H9 (cell line): ENCODE measurements around the gene SSB. TPM values are rescaled to one million over a fixed set of nuclear protein-coding genes. Genes with fewer than 3 reads are reported as not detected.

ENCODE experiments used
- DNase-seq: peaks from one replicate; pipeline ENCODE4 v3.0.0-alpha.2; 2017
- H2AFZ ChIP-seq: one replicate; pipeline ENCODE4 v1.6.1; 2013; ENCODE audit warnings: mild to moderate bottlenecking, low read length, control low read depth, moderate library complexity
- H2AK5ac ChIP-seq: 2 replicates; pipeline ENCODE4 v1.6.1; 2013; ENCODE audit warnings: low read length, control low read depth, mixed read lengths; ENCODE audit not compliant: insufficient read length
- H2BK120ac ChIP-seq: one replicate; pipeline ENCODE4 v1.6.1; 2013; ENCODE audit warnings: low read depth, mild to moderate bottlenecking, low read length, control low read depth, inconsistent platforms; ENCODE audit not compliant: poor library complexity, severe bottlenecking
- H2BK12ac ChIP-seq: 2 replicates; pipeline ENCODE4 v1.6.1; 2013; ENCODE audit warnings: low read length, control low read depth, mixed read lengths, low read depth; ENCODE audit not compliant: insufficient read length
- H2BK15ac ChIP-seq: 2 replicates; pipeline ENCODE4 v1.6.1; 2013; ENCODE audit warnings: low read depth, low read length, control low read depth
- H2BK20ac ChIP-seq: one replicate; pipeline ENCODE4 v1.6.1; 2013; ENCODE audit warnings: low read depth, mild to moderate bottlenecking, low read length, control low read depth, inconsistent platforms; ENCODE audit not compliant: poor library complexity, severe bottlenecking
- H2BK5ac ChIP-seq: 2 replicates; pipeline ENCODE4 v1.6.1; 2013; ENCODE audit warnings: low read length, control low read depth, mixed read lengths; ENCODE audit not compliant: insufficient read length
- H3K14ac ChIP-seq: 2 replicates; pipeline ENCODE4 v1.6.1; 2013; ENCODE audit warnings: low read length, control low read depth; ENCODE audit not compliant: insufficient read depth
- H3K18ac ChIP-seq: 2 replicates; pipeline ENCODE4 v1.6.1; 2013; ENCODE audit warnings: low read depth, mild to moderate bottlenecking, mixed read lengths, low read length, control low read depth; ENCODE audit not compliant: insufficient read length
- H3K23ac ChIP-seq: 2 replicates; pipeline ENCODE4 v1.6.1; 2013; ENCODE audit warnings: low read length, control low read depth, mixed read lengths, low read depth; ENCODE audit not compliant: insufficient read length
- H3K23me2 ChIP-seq: 2 replicates; pipeline ENCODE4 v1.6.1; 2013; ENCODE audit warnings: low read depth, mild to moderate bottlenecking, mixed read lengths, low read length, control low read depth; ENCODE audit not compliant: insufficient read length, poor library complexity, severe bottlenecking
- H3K27ac ChIP-seq: 2 replicates; pipeline ENCODE4 v1.5.1; 2013; ENCODE audit warnings: low read length, control low read depth, mixed read lengths, low read depth; ENCODE audit not compliant: insufficient read length
- H3K27me3 ChIP-seq: 2 replicates; pipeline ENCODE4 v1.6.1; 2013; ENCODE audit warnings: low read length, control low read depth, inconsistent platforms; ENCODE audit not compliant: insufficient read depth
- H3K4ac ChIP-seq: 2 replicates; pipeline ENCODE4 v1.6.1; 2013; ENCODE audit warnings: low read depth, mild to moderate bottlenecking, control low read depth, inconsistent platforms, low read length, moderate library complexity
- H3K4me1 ChIP-seq: 2 replicates; pipeline ENCODE4 v1.6.1; 2013; ENCODE audit warnings: low read length, control low read depth, inconsistent platforms; ENCODE audit not compliant: insufficient read depth
- H3K4me2 ChIP-seq: 2 replicates; pipeline ENCODE4 v1.6.1; 2013; ENCODE audit warnings: low read length, control low read depth, mixed read lengths; ENCODE audit not compliant: insufficient read length, insufficient read depth
- H3K56ac ChIP-seq: 2 replicates; pipeline ENCODE4 v1.6.1; 2013; ENCODE audit warnings: low read depth, mild to moderate bottlenecking, mixed read lengths, low read length, control low read depth; ENCODE audit not compliant: insufficient read length
- H3K79me1 ChIP-seq: 2 replicates; pipeline ENCODE4 v1.6.1; 2013; ENCODE audit warnings: low read depth, mild to moderate bottlenecking, moderate library complexity, low read length, control low read depth, inconsistent platforms; ENCODE audit not compliant: insufficient read depth, poor library complexity, severe bottlenecking
- H3K79me2 ChIP-seq: 2 replicates; pipeline ENCODE4 v1.6.1; 2013; ENCODE audit warnings: low read length, control low read depth, inconsistent platforms; ENCODE audit not compliant: insufficient read depth
- H3K9ac ChIP-seq: 2 replicates; pipeline ENCODE4 v1.6.1; 2013; ENCODE audit warnings: low read length, control low read depth, mixed read lengths; ENCODE audit not compliant: insufficient read length; ENCODE audit errors: extremely low read depth
- H3K9me3 ChIP-seq: one replicate; pipeline ENCODE4 v1.6.1; 2013; ENCODE audit warnings: low read depth, low read length, inconsistent platforms; ENCODE audit not compliant: control insufficient read depth
- H3T11ph ChIP-seq: one replicate; pipeline ENCODE4 v1.6.1; 2013; ENCODE audit warnings: mild to moderate bottlenecking, low read length, control low read depth, inconsistent platforms
- H4K20me1 ChIP-seq: one replicate; pipeline ENCODE4 v1.6.1; 2013; ENCODE audit not compliant: control insufficient read depth, insufficient read length, insufficient read depth
- H4K5ac ChIP-seq: 2 replicates; pipeline ENCODE4 v1.6.1; 2013; ENCODE audit warnings: low read depth, mild to moderate bottlenecking, mixed read lengths, low read length, control low read depth; ENCODE audit not compliant: insufficient read length
- H4K8ac ChIP-seq: replicated peaks from 2 replicates; pipeline ENCODE4 v1.6.1; 2013; ENCODE audit warnings: low read length, control low read depth, mixed read lengths, low read depth; ENCODE audit not compliant: insufficient read length
- H4K91ac ChIP-seq: 2 replicates; pipeline ENCODE4 v1.6.1; 2013; ENCODE audit warnings: low read depth, mild to moderate bottlenecking, moderate library complexity, mixed read lengths, low read length, control low read depth; ENCODE audit not compliant: insufficient read length
- H3K27ac Mint-ChIP-seq, 3 experiments: 2 replicates in 2 of 3; 3 replicates in 1 of 3; pipeline ENCODE4 v1.8.0; 2020 to 2021; ENCODE audit warnings: mixed read lengths in 3 of 3, mild to moderate bottlenecking in 1 of 3, moderate library complexity in 1 of 3
- H3K27me3 Mint-ChIP-seq: 2 replicates; pipeline ENCODE4 v1.8.0; 2021; ENCODE audit warnings: low read depth, mild to moderate bottlenecking, moderate library complexity, mixed read lengths
- H3K36me3 Mint-ChIP-seq, 3 experiments: 2 replicates in 2 of 3; 3 replicates in 1 of 3; pipeline ENCODE4 v1.8.0; 2020 to 2021; ENCODE audit warnings: low read depth in 3 of 3, mixed read lengths in 3 of 3; ENCODE audit not compliant: insufficient read depth in 1 of 3
- H3K4me1 Mint-ChIP-seq, 2 experiments: 2 replicates each; pipeline ENCODE4 v1.8.0; 2020; ENCODE audit warnings: mixed read lengths in 2 of 2
- H3K4me3 Mint-ChIP-seq, 2 experiments: 2 replicates in 1 of 2; 3 replicates in 1 of 2; pipeline ENCODE4 v1.8.0; 2020 to 2021; ENCODE audit warnings: mild to moderate bottlenecking in 2 of 2, mixed read lengths in 2 of 2, moderate library complexity in 1 of 2
- H3K9me3 Mint-ChIP-seq, 2 experiments: 2 replicates in 1 of 2; 3 replicates in 1 of 2; pipeline ENCODE4 v1.8.0; 2020; ENCODE audit warnings: mild to moderate bottlenecking in 2 of 2, mixed read lengths in 2 of 2, moderate library complexity in 1 of 2
- WGBS: extraction: QIAGEN DNeasy Blood & Tissue Kit; methylation state at CpG from one replicate; pipeline ENCODE4 v1.1.7; 2013; ENCODE audit warnings: missing lambda C conversion rate, low lambda C conversion rate, mixed read lengths; ENCODE audit not compliant: insufficient read length; ENCODE audit errors: extremely low coverage; 5-methylcytosine and 5-hydroxymethylcytosine counted together
- total RNA-seq: library from RNA; stranded (reverse); gene quantifications from 2 replicates; pipeline ENCODE4 v1.2.1, GENCODE V29; 2021
- TF ChIP-seq, protein P1 (sequence below): fragments of 200-600 bp; sonication (generic); conservative IDR thresholded peaks from 3 replicates; pipeline ENCODE4 v1.8.0; 2021; ENCODE audit warnings: antibody characterized with exemption, mild to moderate bottlenecking

The SSB gene
- total RNA-seq, 1 experiment from 2014 or later, result 248 TPM

GRCh38 chr2:169782513-169782912 is 16.2 kb upstream of the SSB start:
- Histone ChIP-seq H3K23ac (no peak overlapping the region), H3K9me3 (no peaks in the 10 kb centered on the region), H2BK12ac (no peak overlapping the region), H4K5ac (no peak overlapping the region), H2BK20ac (no peak overlapping the region), H2BK5ac (no peak overlapping the region), H3K4ac (no peak overlapping the region), H3K27ac (no peak overlapping the region), H3K56ac (no peak overlapping the region), H2AK5ac (no peak overlapping the region), H3K18ac (no peak overlapping the region), H2AFZ (no peak overlapping the region), H3K79me2 (no peaks in the 10 kb centered on the region), H3K79me1 (no peaks in the 10 kb centered on the region), H4K8ac (no peak overlapping the region), H3K4me2 (no peak overlapping the region), H3K27me3 (no peaks in the 10 kb centered on the region), H4K91ac (no peak overlapping the region), H3K23me2 (no peaks in the 10 kb centered on the region), H4K20me1 (no peaks in the 10 kb centered on the region), H3K14ac (no peak overlapping the region), H2BK120ac (no peak overlapping the region), H3T11ph (no peak overlapping the region), H2BK15ac (no peak overlapping the region), H3K4me1 (no peaks in the 10 kb centered on the region), H3K9ac (no peak overlapping the region)
- TF ChIP-seq, protein P1, sequence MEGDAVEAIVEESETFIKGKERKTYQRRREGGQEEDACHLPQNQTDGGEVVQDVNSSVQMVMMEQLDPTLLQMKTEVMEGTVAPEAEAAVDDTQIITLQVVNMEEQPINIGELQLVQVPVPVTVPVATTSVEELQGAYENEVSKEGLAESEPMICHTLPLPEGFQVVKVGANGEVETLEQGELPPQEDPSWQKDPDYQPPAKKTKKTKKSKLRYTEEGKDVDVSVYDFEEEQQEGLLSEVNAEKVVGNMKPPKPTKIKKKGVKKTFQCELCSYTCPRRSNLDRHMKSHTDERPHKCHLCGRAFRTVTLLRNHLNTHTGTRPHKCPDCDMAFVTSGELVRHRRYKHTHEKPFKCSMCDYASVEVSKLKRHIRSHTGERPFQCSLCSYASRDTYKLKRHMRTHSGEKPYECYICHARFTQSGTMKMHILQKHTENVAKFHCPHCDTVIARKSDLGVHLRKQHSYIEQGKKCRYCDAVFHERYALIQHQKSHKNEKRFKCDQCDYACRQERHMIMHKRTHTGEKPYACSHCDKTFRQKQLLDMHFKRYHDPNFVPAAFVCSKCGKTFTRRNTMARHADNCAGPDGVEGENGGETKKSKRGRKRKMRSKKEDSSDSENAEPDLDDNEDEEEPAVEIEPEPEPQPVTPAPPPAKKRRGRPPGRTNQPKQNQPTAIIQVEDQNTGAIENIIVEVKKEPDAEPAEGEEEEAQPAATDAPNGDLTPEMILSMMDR, result peak; percentile 36; the same call in 2 of the 3 replicates
- peaks cover 0 to 4% of the 10 kb centered on the region in 2 experiments; a peak in 1 of 4 replicates for H3K4me1 Mint-ChIP-seq
- no peaks in the 10 kb centered on the region for H3K9me3 Mint-ChIP-seq
- no CpG with 5 or more reads among the region's 1 CpG for WGBS
- H3K4me3 Mint-ChIP-seq, result no peak overlapping the region
- H3K27ac Mint-ChIP-seq, result no peak overlapping the region
- H3K36me3 Mint-ChIP-seq, result peaks cover 0 to 3% (median 1%) of the 10 kb centered on the region in 3 experiments; a peak in 2 of 7 replicates
- DNase-seq, result no peak
- H3K27me3 Mint-ChIP-seq, result no peaks in the 10 kb centered on the region
